CD4-positive, alpha-beta T cell (primary cell): Measurements from ENCODE around the gene LRRC1. TPM values are rescaled to one million over a fixed set of nuclear protein-coding genes. Genes with fewer than 3 reads are reported as not detected.

ENCODE experiments used
- ATAC-seq: fragments of 200-7000 bp; cut with Tn5 transposase; one replicate; pipeline ENCODE4 v1.10.0; 2022; ENCODE audit warnings: mild to moderate bottlenecking; ENCODE audit not compliant: poor library complexity
- CTCF ChIA-PET: fragments of 350-600 bp; sonication (Branson Sonifier 250); formaldehyde crosslinking; loops from one replicate; lab custom pipeline; 2021; ENCODE audit warnings: antibody characterized with exemption, inconsistent platforms; lab: Charles Lee
- POLR2A ChIA-PET: fragments of 350-600 bp; sonication (Branson Sonifier 250); formaldehyde crosslinking; loops from one replicate; lab custom pipeline; 2021; ENCODE audit warnings: antibody characterized with exemption, inconsistent platforms; lab: Charles Lee
- DNase-seq, 14 experiments: peaks; one replicate each; pipeline ENCODE4 v3.0.0-alpha.2; 2013 to 2020; ENCODE audit warnings: mixed read lengths in 2 of 14
- H3K27ac ChIP-seq, 2 donors: one replicate each; pipeline versions ENCODE4 v1.5.1 to v1.7.0; 2013; ENCODE audit warnings: low read length in 2 of 2, low read depth in 1 of 2, mild to moderate bottlenecking in 1 of 2
- H3K27me3 ChIP-seq, 2 experiments: 1 replicate in 1 of 2; 2 replicates in 1 of 2; pipeline versions ENCODE4 v1.6.1 to v1.7.0; 2013; ENCODE audit warnings: low read length in 2 of 2, control low read depth in 1 of 2, mild to moderate bottlenecking in 1 of 2, moderate library complexity in 1 of 2; ENCODE audit not compliant: insufficient read depth in 2 of 2, control insufficient read depth in 1 of 2
- H3K36me3 ChIP-seq: one replicate; pipeline ENCODE4 v1.6.1; 2013; ENCODE audit warnings: low read length, control low read depth; ENCODE audit not compliant: insufficient read depth
- H3K4me1 ChIP-seq: one replicate; pipeline ENCODE4 v1.6.1; 2013; ENCODE audit warnings: low read length, control low read depth; ENCODE audit not compliant: insufficient read depth
- H3K4me3 ChIP-seq: one replicate; pipeline ENCODE4 v1.5.1; 2013; ENCODE audit warnings: mild to moderate bottlenecking, low read length, moderate library complexity
- H3K9me3 ChIP-seq, 2 experiments: 1 replicate in 1 of 2; 2 replicates in 1 of 2; pipeline versions ENCODE4 v1.6.1 to v1.7.0; 2013; ENCODE audit warnings: low read length in 2 of 2, mild to moderate bottlenecking in 2 of 2, control low read depth in 1 of 2, moderate library complexity in 1 of 2; ENCODE audit not compliant: control insufficient read depth in 1 of 2, insufficient read depth in 1 of 2
- H3K27ac Mint-ChIP-seq: one replicate; pipeline ENCODE4 v1.8.0; 2020; ENCODE audit warnings: mixed read lengths
- H3K27me3 Mint-ChIP-seq: one replicate; pipeline ENCODE4 v1.8.0; 2021; ENCODE audit warnings: mixed read lengths
- H3K36me3 Mint-ChIP-seq: one replicate; pipeline ENCODE4 v1.8.0; 2021; ENCODE audit warnings: low read depth, mixed read lengths
- H3K4me1 Mint-ChIP-seq: one replicate; pipeline ENCODE4 v1.8.0; 2021; ENCODE audit warnings: low read depth, mixed read lengths
- H3K4me3 Mint-ChIP-seq: one replicate; pipeline ENCODE4 v1.8.0; 2020; ENCODE audit warnings: mild to moderate bottlenecking, mixed read lengths
- H3K9me3 Mint-ChIP-seq: one replicate; pipeline ENCODE4 v1.8.0; 2020; ENCODE audit warnings: mixed read lengths
- intact Hi-C, 2 experiments: fragments of 100-400 bp; cut with DNase I in 1 of 2; cut with micrococcal nuclease in 1 of 2; formaldehyde crosslinking; loops; one replicate each; pipeline versions ENCODE4 v1.15.1 to v1.9.0; 2023 to 2025; cut with DNase I, micrococcal nuclease
- total RNA-seq, 174 experiments: library from RNA in 2 of 174; stranded (reverse) in 2 of 174; gene quantifications; one replicate each; pipeline ENCODE4 v1.2.3 and lab custom pipeline; 2021 to 2026
- TF ChIP-seq, protein P1 (sequence below): fragments of 200-600 bp; IDR thresholded peaks from one replicate; pipeline ENCODE4 v1.8.0; 2022; ENCODE audit warnings: antibody characterized with exemption, mild to moderate bottlenecking

Gene LRRC1
- total RNA-seq, 2 experiments from 2014 or later: 0.78 to 1.1 TPM

DNA sequence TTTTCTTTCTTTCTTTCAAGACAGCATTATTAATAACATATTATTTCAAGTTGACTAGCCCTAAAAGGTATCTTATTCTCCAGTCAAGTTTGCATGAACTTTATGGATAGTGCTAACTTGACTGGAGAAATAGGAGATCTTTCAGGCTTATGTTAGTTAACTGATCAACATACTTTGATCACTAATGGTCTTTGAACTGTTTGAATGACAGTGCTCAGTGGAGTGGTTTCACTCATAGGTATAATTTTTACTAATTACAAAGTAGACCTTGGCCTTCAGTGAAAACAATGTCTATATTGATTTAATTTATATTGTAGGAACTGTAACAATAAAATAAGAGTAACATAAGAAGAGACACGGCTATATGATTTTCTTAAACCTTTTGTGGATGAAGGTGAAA lies 8.0 kb upstream of the LRRC1 start:
- Mint-ChIP-seq H3K4me1 (no peaks in the 10 kb centered on the region), H3K36me3 (no peaks in the 10 kb centered on the region), H3K4me3 (no peak overlapping the region), H3K9me3 (peaks cover 4% of the 10 kb centered on the region), H3K27ac (no peak overlapping the region), H3K27me3 (peaks cover 31% of the 10 kb centered on the region)
- H3K9me3 ChIP-seq: peaks cover 0 to 9% of the 10 kb centered on the region in 2 experiments
- no peaks in the 10 kb centered on the region for H3K36me3 ChIP-seq
- CTCF ChIA-PET: no interaction called here
- DNase-seq (no peak), ATAC-seq (no peak)
- intact Hi-C loops: no loop called here
- H3K27ac ChIP-seq: no peak overlapping the region
- peaks cover under 1 to 10% of the 10 kb centered on the region in 2 experiments for H3K27me3 ChIP-seq
- POLR2A ChIA-PET: no interaction called here
- H3K4me1 ChIP-seq: no peaks in the 10 kb centered on the region
- no peak overlapping the region for H3K4me3 ChIP-seq
- TF ChIP-seq, protein P1, sequence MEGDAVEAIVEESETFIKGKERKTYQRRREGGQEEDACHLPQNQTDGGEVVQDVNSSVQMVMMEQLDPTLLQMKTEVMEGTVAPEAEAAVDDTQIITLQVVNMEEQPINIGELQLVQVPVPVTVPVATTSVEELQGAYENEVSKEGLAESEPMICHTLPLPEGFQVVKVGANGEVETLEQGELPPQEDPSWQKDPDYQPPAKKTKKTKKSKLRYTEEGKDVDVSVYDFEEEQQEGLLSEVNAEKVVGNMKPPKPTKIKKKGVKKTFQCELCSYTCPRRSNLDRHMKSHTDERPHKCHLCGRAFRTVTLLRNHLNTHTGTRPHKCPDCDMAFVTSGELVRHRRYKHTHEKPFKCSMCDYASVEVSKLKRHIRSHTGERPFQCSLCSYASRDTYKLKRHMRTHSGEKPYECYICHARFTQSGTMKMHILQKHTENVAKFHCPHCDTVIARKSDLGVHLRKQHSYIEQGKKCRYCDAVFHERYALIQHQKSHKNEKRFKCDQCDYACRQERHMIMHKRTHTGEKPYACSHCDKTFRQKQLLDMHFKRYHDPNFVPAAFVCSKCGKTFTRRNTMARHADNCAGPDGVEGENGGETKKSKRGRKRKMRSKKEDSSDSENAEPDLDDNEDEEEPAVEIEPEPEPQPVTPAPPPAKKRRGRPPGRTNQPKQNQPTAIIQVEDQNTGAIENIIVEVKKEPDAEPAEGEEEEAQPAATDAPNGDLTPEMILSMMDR: no peak

DNA sequence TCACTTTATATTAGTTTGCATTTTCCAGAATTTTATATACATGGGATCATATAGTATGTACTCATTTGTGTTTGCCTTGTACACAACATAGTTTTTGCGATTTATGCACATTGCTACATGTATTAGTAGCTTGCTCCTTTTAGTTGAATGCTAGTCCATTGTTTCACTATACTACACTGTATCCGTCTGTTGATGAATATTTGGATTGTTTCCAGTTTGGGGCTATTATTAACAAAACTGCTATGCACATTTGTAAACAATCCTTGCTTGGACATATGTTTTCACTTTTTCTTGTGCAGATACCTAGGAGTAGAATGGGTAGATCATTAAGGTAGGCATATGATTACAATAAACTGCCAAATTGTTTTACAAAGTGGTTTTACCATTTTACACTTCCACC lies 3.9 kb upstream of the LRRC1 start:
- Histone ChIP-seq H3K27me3 (peaks cover 5 to 13% of the 10 kb centered on the region in 2 experiments), H3K4me3 (no peak overlapping the region), H3K9me3 (peaks cover 0 to 9% of the 10 kb centered on the region in 2 experiments), H3K27ac (no peak overlapping the region), H3K4me1 (peaks cover 23% of the 10 kb centered on the region), H3K36me3 (no peaks in the 10 kb centered on the region)
- ATAC-seq: no peak
- Mint-ChIP-seq H3K27ac (no peak overlapping the region), H3K27me3 (peaks cover 35% of the 10 kb centered on the region), H3K4me1 (peaks cover 19% of the 10 kb centered on the region), H3K4me3 (no peak overlapping the region), H3K9me3 (peaks cover 4% of the 10 kb centered on the region), H3K36me3 (peaks cover 5% of the 10 kb centered on the region)
- DNase-seq: no peak
- TF ChIP-seq, protein P1: no peak
- ChIA-PET CTCF (no interaction called here), POLR2A (no interaction called here)
- intact Hi-C loops: loop anchor here (5.0 to 10.0 kb wide), 7 partner anchors 144 to 1514 kb away; partner anchors contain the start of genes EFHC1 (in 1 of the 2) and GCLC (in 1 of the 2)

DNA sequence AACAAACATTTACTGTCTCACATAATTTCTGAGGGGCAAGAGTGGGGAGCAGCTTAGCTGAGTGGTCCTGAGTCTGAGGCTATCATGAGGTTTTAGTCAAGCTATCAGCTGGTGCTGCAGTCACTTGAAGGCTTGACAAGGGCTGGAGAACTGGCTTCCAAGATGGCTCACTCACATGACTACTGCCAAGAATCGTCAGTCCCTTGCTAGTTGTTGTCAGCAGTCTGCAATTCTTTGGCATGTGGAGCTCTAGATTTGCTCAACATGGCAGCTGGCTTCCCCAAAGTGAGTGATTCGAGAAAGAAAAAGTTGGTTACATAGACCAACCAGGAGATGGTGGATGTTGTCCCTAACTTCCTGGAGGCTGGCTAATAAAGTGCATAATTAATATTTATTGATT lies 2.8 kb upstream of the LRRC1 start:
- ATAC-seq (no peak), DNase-seq (no peak)
- H3K9me3 Mint-ChIP-seq: peaks cover 4% of the 10 kb centered on the region
- H3K36me3 Mint-ChIP-seq: peaks cover 5% of the 10 kb centered on the region
- peaks cover 0 to 9% of the 10 kb centered on the region in 2 experiments for H3K9me3 ChIP-seq
- TF ChIP-seq, protein P1: no peak
- H3K27ac Mint-ChIP-seq: no peak overlapping the region
- no peak overlapping the region for H3K4me3 ChIP-seq
- H3K4me1 Mint-ChIP-seq: peaks cover 29% of the 10 kb centered on the region
- peaks cover 28% of the 10 kb centered on the region for H3K4me1 ChIP-seq
- H3K36me3 ChIP-seq: no peaks in the 10 kb centered on the region
- H3K27me3 ChIP-seq: peaks cover 5 to 13% of the 10 kb centered on the region in 2 experiments
- H3K27me3 Mint-ChIP-seq: peaks cover 35% of the 10 kb centered on the region
- intact Hi-C loops: loop anchor here (5.0 to 10.0 kb wide), 7 partner anchors 145 to 1515 kb away; partner anchors contain the start of genes EFHC1 (in 1 of the 2) and GCLC (in 1 of the 2)
- H3K27ac ChIP-seq: no peak overlapping the region
- H3K4me3 Mint-ChIP-seq: no peak overlapping the region
- ChIA-PET CTCF (no interaction called here), POLR2A (no interaction called here)
